Activated T-cell treated with anti-CD3 and anti-CD28 coated beads, Interleukin-2, amount 50 U/mL, for 1 hour (primary cell): ENCODE measurements around the gene MEI1.
A peak's percentile ranks its signal among the peaks of the same experiment; 100 is the strongest.
"Not testable (repeated sequence)": the region's sequence is repeated elsewhere in the genome, so short reads cannot be mapped to it uniquely, and the experiment has no call there.

Experiments
- DNase-seq: peaks from one replicate; pipeline ENCODE4 v3.0.0-alpha.2; 2020

Gene MEI1

GRCh38 chr22:41699264-41700107, at the start of gene MEI1:
TSS of gene MEI1 (plus strand) at chr22:41699503. CDS start at chr22:41699539, 36 bp downstream.
- peak; percentile 92 for DNase-seq

GRCh38 chr22:41650229-41650628, 49.1 kb upstream of the MEI1 start:
- DNase-seq: no peak

GRCh38 chr22:41650821-41651220, 48.5 kb upstream of the MEI1 start:
- DNase-seq: no peak

- no peak for DNase-seq
These were observed 45.0 kb upstream of the MEI1 start for GRCh38 chr22:41654322-41654721.

- no peak for DNase-seq
These were observed 42.7 kb upstream of the MEI1 start for GRCh38 chr22:41656556-41656955.

- DNase-seq: no peak
These were observed 41.6 kb upstream of the MEI1 start for GRCh38 chr22:41657709-41658108.

GRCh38 chr22:41658869-41659268, 40.4 kb upstream of the MEI1 start:
- DNase-seq: no peak

- DNase-seq: no peak
These were observed 39.4 kb upstream of the MEI1 start for GRCh38 chr22:41659941-41660340.

- DNase-seq: no peak
These were observed 38.9 kb upstream of the MEI1 start for GRCh38 chr22:41660416-41660815.

GRCh38 chr22:41661088-41661487, 38.2 kb upstream of the MEI1 start:
- DNase-seq: no peak

GRCh38 chr22:41661713-41662112, 37.6 kb upstream of the MEI1 start:
- DNase-seq: no peak

GRCh38 chr22:41663594-41663993, 35.7 kb upstream of the MEI1 start:
- not testable (repeated sequence) for DNase-seq

- DNase-seq: no peak
These were observed 34.8 kb upstream of the MEI1 start for GRCh38 chr22:41664490-41664889.

- no peak for DNase-seq
These were observed 34.4 kb upstream of the MEI1 start for GRCh38 chr22:41664951-41665350.

GRCh38 chr22:41668971-41669911, 30.1 kb upstream of the MEI1 start:
- DNase-seq: no peak

GRCh38 chr22:41672096-41672495, 27.2 kb upstream of the MEI1 start:
- not testable (repeated sequence) for DNase-seq

- no peak for DNase-seq
These were observed 26.4 kb upstream of the MEI1 start for GRCh38 chr22:41672780-41673509.

GRCh38 chr22:41674846-41675340, 24.4 kb upstream of the MEI1 start:
- no peak for DNase-seq

- DNase-seq: no peak
These were observed 23.2 kb upstream of the MEI1 start for GRCh38 chr22:41676134-41676533.

- DNase-seq: no peak
These were observed 17.7 kb upstream of the MEI1 start for GRCh38 chr22:41681616-41682015.

GRCh38 chr22:41682033-41682807, 17.1 kb upstream of the MEI1 start:
- DNase-seq: peak; percentile 87

GRCh38 chr22:41683052-41683451, 16.3 kb upstream of the MEI1 start:
- DNase-seq: no peak
